Activated CD4-positive, alpha-beta T cell treated with anti-CD3 and anti-CD28 coated beads, Interleukin-2, amount 10 ng/mL, durations not matched to agents 24 days and 14 days (primary cell): ENCODE measurements around the gene STK33. TPM values are rescaled to one million over a fixed set of nuclear protein-coding genes. Genes with fewer than 3 reads are reported as not detected.

ENCODE experiments used
- DNase-seq: peaks from one replicate; pipeline ENCODE4 v3.0.0; 2022
- H3K27ac Mint-ChIP-seq: one replicate; pipeline ENCODE4 v1.8.0; 2022; ENCODE audit warnings: mild to moderate bottlenecking, mixed read lengths
- H3K27me3 Mint-ChIP-seq: one replicate; pipeline ENCODE4 v1.8.0; 2022; ENCODE audit warnings: mixed read lengths
- H3K36me3 Mint-ChIP-seq: one replicate; pipeline ENCODE4 v1.8.0; 2022; ENCODE audit warnings: low read depth, mild to moderate bottlenecking, mixed read lengths
- H3K4me1 Mint-ChIP-seq: one replicate; pipeline ENCODE4 v1.8.0; 2021; ENCODE audit warnings: mixed read lengths
- H3K4me3 Mint-ChIP-seq: one replicate; pipeline ENCODE4 v1.8.0; 2022; ENCODE audit warnings: mild to moderate bottlenecking, moderate library complexity, mixed read lengths
- H3K9me3 Mint-ChIP-seq: one replicate; pipeline ENCODE4 v1.8.0; 2021; ENCODE audit warnings: mixed read lengths
- intact Hi-C: fragments of 100-400 bp; cut with micrococcal nuclease; formaldehyde crosslinking; loops from one replicate; pipeline ENCODE4 v1.15.1; 2023
- total RNA-seq: library from RNA; stranded (reverse); gene quantifications from 2 replicates; pipeline ENCODE4 v1.2.3, GENCODE V29; 2022

Gene STK33
- total RNA-seq, 1 donor from 2014 or later, result 0.63 TPM

GRCh38 chr11:8392886-8393285 is 201.1 kb downstream of the STK33 start:
- Mint-ChIP-seq H3K27me3 (no peaks in the 10 kb centered on the region), H3K9me3 (no peaks in the 10 kb centered on the region)
- intact Hi-C loops, result no loop called here

DNA sequence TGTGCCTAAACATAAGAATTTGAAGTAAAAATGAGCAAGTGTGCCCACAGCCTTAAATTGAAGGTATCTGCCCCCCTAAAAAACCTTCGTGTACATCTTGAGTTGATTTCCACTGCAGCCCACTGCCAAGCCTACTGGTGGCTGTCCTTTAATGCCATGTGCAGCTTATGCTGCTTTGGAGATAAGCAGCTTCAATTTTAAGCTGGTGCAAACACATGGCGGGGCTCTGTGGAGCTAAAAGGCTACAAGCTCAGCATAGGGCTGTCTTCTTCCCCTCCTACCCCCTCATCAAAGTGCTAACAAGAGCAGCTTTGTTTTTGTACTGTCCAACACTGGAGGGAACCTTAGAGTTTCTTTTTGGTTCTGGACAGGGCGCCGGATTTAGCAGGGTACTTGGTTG is 201.9 kb downstream of the STK33 start:
- Mint-ChIP-seq H3K4me3 (no peak overlapping the region), H3K27me3 (no peaks in the 10 kb centered on the region), H3K36me3 (no peaks in the 10 kb centered on the region), H3K27ac (no peak overlapping the region), H3K9me3 (no peaks in the 10 kb centered on the region), H3K4me1 (no peaks in the 10 kb centered on the region)
- intact Hi-C loops, result no loop called here
- DNase-seq, result no peak

More at GRCh38 chr11:8392886-8393285, 201.1 kb downstream of the STK33 start:
- no peak overlapping the region for H3K27ac Mint-ChIP-seq
- no peaks in the 10 kb centered on the region for H3K36me3 Mint-ChIP-seq
- DNase-seq, result no peak
- no peak overlapping the region for H3K4me3 Mint-ChIP-seq
- no peaks in the 10 kb centered on the region for H3K4me1 Mint-ChIP-seq

GRCh38 chr11:8390851-8391612 is 203.0 kb downstream of the STK33 start:
- Mint-ChIP-seq H3K9me3 (no peaks in the 10 kb centered on the region), H3K4me1 (no peaks in the 10 kb centered on the region), H3K36me3 (no peaks in the 10 kb centered on the region), H3K27me3 (no peaks in the 10 kb centered on the region), H3K4me3 (no peak overlapping the region), H3K27ac (no peak overlapping the region)
- no peak for DNase-seq
- intact Hi-C loops, result no loop called here

- no peaks in the 10 kb centered on the region for H3K9me3 Mint-ChIP-seq
- no peak overlapping the region for H3K4me3 Mint-ChIP-seq
- no peaks in the 10 kb centered on the region for H3K4me1 Mint-ChIP-seq
- intact Hi-C loops, result no loop called here
- no peak overlapping the region for H3K27ac Mint-ChIP-seq
- H3K36me3 Mint-ChIP-seq, result no peaks in the 10 kb centered on the region
- DNase-seq, result peak; percentile 35
- H3K27me3 Mint-ChIP-seq, result no peaks in the 10 kb centered on the region
Observed at GRCh38 chr11:8389029-8389996, 204.7 kb downstream of the STK33 start.

GRCh38 chr11:8387693-8388092 is 206.3 kb downstream of the STK33 start:
- peak; percentile 10 for DNase-seq
- no peaks in the 10 kb centered on the region for H3K36me3 Mint-ChIP-seq
- no peaks in the 10 kb centered on the region for H3K9me3 Mint-ChIP-seq
- H3K4me1 Mint-ChIP-seq, result no peaks in the 10 kb centered on the region
- intact Hi-C loops, result no loop called here
- H3K27ac Mint-ChIP-seq, result no peak overlapping the region
- no peaks in the 10 kb centered on the region for H3K27me3 Mint-ChIP-seq
- no peak overlapping the region for H3K4me3 Mint-ChIP-seq

DNA sequence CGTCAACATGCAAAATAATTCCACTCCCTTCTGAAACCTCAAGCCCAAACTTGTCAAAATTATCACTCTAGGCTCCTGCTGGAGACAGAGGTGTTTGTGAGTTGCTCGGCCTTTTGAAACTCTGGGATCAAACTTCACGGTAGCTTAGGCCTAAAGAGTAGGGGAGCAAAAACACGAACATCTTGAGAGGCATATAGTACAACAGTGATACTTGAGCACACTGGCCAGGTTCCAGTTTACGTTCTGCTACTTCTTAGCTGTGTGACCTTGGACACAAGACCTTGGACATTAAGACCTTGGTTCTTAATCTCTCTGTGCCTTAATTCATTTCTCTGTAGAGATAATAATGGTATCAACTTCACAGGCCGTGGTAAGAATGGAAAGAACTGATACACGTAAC is 206.9 kb downstream of the STK33 start:
- intact Hi-C loops, result no loop called here
- no peak overlapping the region for H3K27ac Mint-ChIP-seq
- no peaks in the 10 kb centered on the region for H3K36me3 Mint-ChIP-seq
- H3K4me1 Mint-ChIP-seq, result no peaks in the 10 kb centered on the region
- H3K27me3 Mint-ChIP-seq, result no peaks in the 10 kb centered on the region
- H3K4me3 Mint-ChIP-seq, result no peak overlapping the region
- H3K9me3 Mint-ChIP-seq, result no peaks in the 10 kb centered on the region
- no peak for DNase-seq

DNA sequence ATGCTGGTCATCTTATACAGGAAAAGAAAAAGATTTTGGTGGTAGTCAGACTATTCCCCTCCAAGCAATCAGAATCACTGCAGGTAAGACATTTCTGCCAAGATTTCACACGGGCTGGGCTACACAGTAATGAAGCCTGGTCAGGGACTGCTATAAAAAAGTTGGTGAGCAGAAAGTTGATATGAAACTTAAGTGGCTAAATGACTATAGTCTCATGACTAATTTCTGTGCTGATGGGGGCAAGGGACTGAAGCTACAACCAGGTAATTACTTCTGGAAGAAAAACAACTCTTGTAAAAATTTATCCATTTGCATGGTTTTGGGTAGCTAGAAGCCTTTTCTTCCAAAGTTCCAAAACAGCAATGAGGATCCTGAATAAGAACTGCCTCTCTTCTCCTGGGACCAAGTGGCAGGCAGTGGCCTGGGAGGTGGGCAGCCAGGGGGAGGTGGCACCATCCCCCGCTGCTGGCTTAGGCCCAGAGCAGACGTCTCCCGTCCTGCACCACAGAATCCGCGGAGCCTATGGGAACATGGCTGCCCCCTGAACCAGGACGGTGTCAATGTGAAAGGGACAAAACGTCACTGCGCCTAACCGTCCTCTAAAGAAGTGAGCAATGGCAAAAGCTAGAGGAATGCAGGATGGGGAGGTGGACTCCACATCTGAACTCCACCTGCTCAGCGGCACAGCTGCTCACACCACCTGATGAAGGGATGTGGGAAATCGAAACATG is 207.7 kb downstream of the STK33 start:
- H3K4me3 Mint-ChIP-seq, result no peak overlapping the region
- H3K36me3 Mint-ChIP-seq, result no peaks in the 10 kb centered on the region
- no peaks in the 10 kb centered on the region for H3K9me3 Mint-ChIP-seq
- intact Hi-C loops, result no loop called here
- no peak for DNase-seq
- H3K4me1 Mint-ChIP-seq, result no peaks in the 10 kb centered on the region
- H3K27ac Mint-ChIP-seq, result no peak overlapping the region
- no peaks in the 10 kb centered on the region for H3K27me3 Mint-ChIP-seq

- Mint-ChIP-seq H3K36me3 (no peaks in the 10 kb centered on the region), H3K4me1 (no peaks in the 10 kb centered on the region), H3K27ac (no peak overlapping the region), H3K9me3 (no peaks in the 10 kb centered on the region), H3K27me3 (peaks cover 2% of the 10 kb centered on the region), H3K4me3 (no peak overlapping the region)
- intact Hi-C loops, result no loop called here
- no peak for DNase-seq
Observed at GRCh38 chr11:8384199-8384821, 209.7 kb downstream of the STK33 start.

DNA sequence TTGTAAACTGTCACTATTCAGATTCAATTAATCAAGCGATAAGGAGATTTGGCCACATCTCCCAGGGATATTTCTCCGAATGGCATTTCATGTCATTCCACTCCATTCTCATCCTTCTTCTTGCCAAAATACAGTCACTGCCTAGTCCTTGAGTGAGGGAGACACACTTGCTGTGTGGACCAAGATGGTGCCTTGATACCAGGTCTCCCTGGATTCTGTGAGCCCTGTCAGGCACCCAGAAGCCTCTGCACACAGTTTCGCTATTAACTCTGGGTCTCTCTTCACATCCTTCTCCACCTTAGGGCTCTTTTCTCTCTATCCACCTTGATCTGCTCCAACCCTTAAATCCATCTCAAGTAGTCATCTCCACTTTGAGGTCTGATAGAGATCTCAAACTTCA is 210.4 kb downstream of the STK33 start:
- Mint-ChIP-seq H3K4me1 (no peaks in the 10 kb centered on the region), H3K36me3 (no peaks in the 10 kb centered on the region), H3K4me3 (no peak overlapping the region), H3K27ac (no peak overlapping the region), H3K27me3 (peaks cover 6% of the 10 kb centered on the region), H3K9me3 (no peaks in the 10 kb centered on the region)
- intact Hi-C loops, result no loop called here
- DNase-seq, result no peak

- Mint-ChIP-seq H3K27me3 (peaks cover 6% of the 10 kb centered on the region), H3K27ac (no peak overlapping the region), H3K4me1 (no peaks in the 10 kb centered on the region), H3K4me3 (no peak overlapping the region), H3K36me3 (no peaks in the 10 kb centered on the region), H3K9me3 (no peaks in the 10 kb centered on the region)
- DNase-seq, result no peak
- intact Hi-C loops, result no loop called here
Observed at GRCh38 chr11:8383227-8383626, 210.8 kb downstream of the STK33 start.

GRCh38 chr11:8382436-8383053 is 211.5 kb downstream of the STK33 start:
- Mint-ChIP-seq H3K27ac (no peak overlapping the region), H3K27me3 (peaks cover 6% of the 10 kb centered on the region), H3K9me3 (no peaks in the 10 kb centered on the region), H3K36me3 (no peaks in the 10 kb centered on the region), H3K4me1 (no peaks in the 10 kb centered on the region), H3K4me3 (no peak overlapping the region)
- DNase-seq, result no peak
- intact Hi-C loops, result no loop called here

- Mint-ChIP-seq H3K27ac (no peak overlapping the region), H3K9me3 (no peaks in the 10 kb centered on the region), H3K36me3 (no peaks in the 10 kb centered on the region), H3K4me1 (no peaks in the 10 kb centered on the region), H3K4me3 (no peak overlapping the region), H3K27me3 (peaks cover 6% of the 10 kb centered on the region)
- DNase-seq, result no peak
- intact Hi-C loops, result no loop called here
Observed at GRCh38 chr11:8381871-8382396, 212.1 kb downstream of the STK33 start.

- Mint-ChIP-seq H3K4me1 (no peaks in the 10 kb centered on the region), H3K27ac (no peak overlapping the region), H3K27me3 (peaks cover 6% of the 10 kb centered on the region), H3K9me3 (no peaks in the 10 kb centered on the region), H3K4me3 (no peak overlapping the region), H3K36me3 (no peaks in the 10 kb centered on the region)
- intact Hi-C loops, result no loop called here
- DNase-seq, result no peak
Observed at GRCh38 chr11:8381343-8381742, 212.7 kb downstream of the STK33 start.
